Mononuclear cell (primary cell): ENCODE data around the gene DACH2. TPM values are rescaled to one million over a fixed set of nuclear protein-coding genes. Genes with fewer than 3 reads are reported as not detected.

ENCODE experiments used
- H3K27me3 ChIP-seq: 2 replicates; pipeline ENCODE4 v1.6.0; 2011; ENCODE audit warnings: low read length, control low read depth; ENCODE audit not compliant: insufficient read depth
- H3K4me1 ChIP-seq: 2 replicates; pipeline ENCODE4 v1.5.1; 2011; ENCODE audit warnings: mild to moderate bottlenecking, low read length, control low read depth; ENCODE audit not compliant: insufficient read depth
- H3K4me3 ChIP-seq: 2 replicates; pipeline ENCODE4 v1.5.1; 2011; ENCODE audit warnings: mild to moderate bottlenecking, low read length, moderate library complexity
- H3K9me3 ChIP-seq: 2 replicates; pipeline ENCODE4 v1.5.1; 2011; ENCODE audit warnings: low read depth, mild to moderate bottlenecking, control low read depth, low read length
- total RNA-seq: library from RNA; depleted of rRNA; stranded (reverse); fragments of >200 nt; gene quantifications from one replicate; pipeline ENCODE4 v1.2.3, GENCODE V29; 2012

DACH2 gene
- total RNA-seq, 1 donor = under 0.01 TPM

- no peaks in the 10 kb centered on the region for H3K4me1 ChIP-seq
- H3K4me3 ChIP-seq = no peak overlapping the region
- H3K27me3 ChIP-seq = no peaks in the 10 kb centered on the region
- H3K9me3 ChIP-seq = no peaks in the 10 kb centered on the region
Measured at GRCh38 chrX:86407371-86407770, 259.1 kb downstream of the DACH2 start.

GRCh38 chrX:86421771-86422170 is 273.5 kb downstream of the DACH2 start:
- Histone ChIP-seq H3K9me3 (no peaks in the 10 kb centered on the region), H3K4me3 (no peak overlapping the region), H3K4me1 (no peaks in the 10 kb centered on the region), H3K27me3 (no peaks in the 10 kb centered on the region)

DNA sequence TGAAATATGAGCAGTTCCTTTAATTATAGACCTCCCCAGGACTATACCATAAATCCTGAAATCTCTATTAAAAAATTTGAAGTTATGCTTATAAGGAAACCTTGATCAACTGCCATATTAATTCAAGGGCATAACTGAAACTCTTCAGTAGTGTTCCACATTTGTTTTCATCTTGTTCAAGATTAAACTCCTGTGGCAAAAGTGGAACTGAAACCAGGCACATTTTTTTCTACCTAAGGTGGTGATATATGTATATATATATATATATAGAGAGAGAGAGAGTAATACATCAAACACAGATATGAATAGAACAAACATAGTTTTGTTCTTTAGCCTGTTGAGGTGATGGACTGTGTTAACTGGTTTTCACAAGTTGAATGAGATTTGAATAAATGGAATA is 287.9 kb downstream of the DACH2 start:
- H3K9me3 ChIP-seq = no peaks in the 10 kb centered on the region

DNA sequence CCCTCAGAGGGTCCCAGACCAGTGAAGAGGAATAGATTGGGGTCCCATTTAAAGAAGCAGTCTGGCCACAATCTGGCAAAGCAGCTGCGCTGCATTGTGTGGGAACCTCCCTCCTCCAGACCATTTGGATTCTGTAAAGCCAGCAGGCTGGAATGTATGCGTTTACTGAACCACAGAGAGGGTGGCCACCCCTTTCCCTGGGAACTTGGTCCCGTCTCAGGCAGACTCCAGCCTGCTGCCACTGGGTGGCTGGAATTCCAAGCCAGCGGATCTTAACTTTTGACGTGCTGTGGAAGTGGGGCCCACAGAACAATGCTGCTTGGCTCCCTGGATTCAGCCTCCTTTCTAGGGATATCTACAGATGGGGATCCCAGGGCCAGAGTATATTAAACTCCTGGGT is 307.2 kb downstream of the DACH2 start:
- Histone ChIP-seq H3K4me3 (no peak overlapping the region), H3K9me3 (no peaks in the 10 kb centered on the region), H3K27me3 (no peaks in the 10 kb centered on the region), H3K4me1 (no peaks in the 10 kb centered on the region)

More for the DNA sequence above, 287.9 kb downstream of the DACH2 start:
- Histone ChIP-seq H3K4me3 (no peak overlapping the region), H3K27me3 (no peaks in the 10 kb centered on the region), H3K4me1 (no peaks in the 10 kb centered on the region)

- Histone ChIP-seq H3K4me1 (no peaks in the 10 kb centered on the region), H3K9me3 (no peaks in the 10 kb centered on the region), H3K27me3 (no peaks in the 10 kb centered on the region), H3K4me3 (no peak overlapping the region)
Measured at GRCh38 chrX:86460760-86461159, 312.5 kb downstream of the DACH2 start.

DNA sequence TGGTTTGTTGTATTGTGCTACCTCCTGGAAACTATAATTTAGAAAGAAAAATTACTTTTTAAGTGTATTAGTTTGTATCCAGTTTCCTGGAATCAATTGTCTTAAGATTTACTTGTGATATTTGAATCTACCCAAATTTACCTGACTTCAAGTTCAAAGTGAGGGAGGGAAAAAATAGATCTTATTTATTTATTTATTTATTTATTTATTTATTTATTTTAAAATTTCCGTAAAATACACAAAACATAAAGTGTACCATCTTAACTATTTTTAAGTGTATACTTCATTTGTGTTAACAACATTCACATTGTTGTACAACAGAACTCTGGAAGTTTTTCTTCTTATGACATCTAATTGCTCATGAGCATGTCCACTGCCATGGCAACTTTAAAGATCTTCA is 356.0 kb downstream of the DACH2 start:
- no peaks in the 10 kb centered on the region for H3K9me3 ChIP-seq
- no peaks in the 10 kb centered on the region for H3K4me1 ChIP-seq
- no peak overlapping the region for H3K4me3 ChIP-seq
- no peaks in the 10 kb centered on the region for H3K27me3 ChIP-seq

GRCh38 chrX:86507331-86507730 is 359.1 kb downstream of the DACH2 start:
- Histone ChIP-seq H3K9me3 (no peaks in the 10 kb centered on the region), H3K4me1 (no peaks in the 10 kb centered on the region), H3K27me3 (no peaks in the 10 kb centered on the region), H3K4me3 (no peak overlapping the region)

DNA sequence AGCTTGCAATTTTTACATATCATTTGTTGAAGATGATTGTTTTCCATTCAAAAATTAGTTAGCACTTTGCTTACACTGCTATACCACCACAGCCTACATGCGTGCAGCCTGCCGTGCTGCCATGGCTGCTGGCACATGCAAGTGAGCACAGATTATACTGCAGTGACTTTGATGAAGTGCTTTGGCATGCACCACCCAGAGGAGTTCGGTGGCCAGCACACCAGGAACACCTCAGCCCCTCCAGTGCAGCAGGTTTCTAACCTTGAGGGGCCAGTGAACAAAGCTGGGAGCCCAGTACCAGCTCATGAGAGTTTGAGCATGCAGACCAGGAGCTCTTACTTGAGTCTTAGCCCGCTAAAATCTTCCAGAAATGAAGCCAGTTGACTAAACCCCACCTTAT is 431.5 kb downstream of the DACH2 start:
- no peaks in the 10 kb centered on the region for H3K27me3 ChIP-seq
- no peaks in the 10 kb centered on the region for H3K9me3 ChIP-seq

GRCh38 chrX:86604607-86605006 is 456.4 kb downstream of the DACH2 start:
- Histone ChIP-seq H3K27me3 (no peaks in the 10 kb centered on the region), H3K9me3 (no peaks in the 10 kb centered on the region), H3K4me1 (no peaks in the 10 kb centered on the region), H3K4me3 (no peak overlapping the region)

More for the DNA sequence above, 431.5 kb downstream of the DACH2 start:
- no peaks in the 10 kb centered on the region for H3K4me1 ChIP-seq
- no peak overlapping the region for H3K4me3 ChIP-seq

DNA sequence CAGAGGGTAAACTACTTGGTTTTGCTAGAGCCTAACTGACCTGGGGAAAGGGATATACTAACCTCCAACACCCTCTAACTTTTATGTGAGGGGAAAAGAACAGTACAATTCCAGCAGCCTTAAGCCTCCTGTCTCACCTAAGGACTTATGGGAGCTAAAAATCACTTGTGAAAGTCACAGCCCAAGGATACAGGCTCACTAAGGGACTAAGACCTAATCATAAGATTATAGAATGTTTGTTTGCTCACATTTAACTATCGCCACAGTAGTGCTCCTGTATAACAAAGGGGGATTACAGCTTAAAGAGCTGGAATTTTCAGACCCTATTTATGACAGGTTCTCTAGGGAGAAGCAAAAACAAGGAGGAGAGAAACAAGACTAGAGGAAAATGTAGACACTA is 548.7 kb downstream of the DACH2 start:
- Histone ChIP-seq H3K4me3 (no peak overlapping the region), H3K9me3 (no peaks in the 10 kb centered on the region), H3K27me3 (no peaks in the 10 kb centered on the region), H3K4me1 (no peaks in the 10 kb centered on the region)

- H3K9me3 ChIP-seq = no peaks in the 10 kb centered on the region
- H3K27me3 ChIP-seq = no peaks in the 10 kb centered on the region
- H3K4me3 ChIP-seq = no peak overlapping the region
- H3K4me1 ChIP-seq = no peaks in the 10 kb centered on the region
Measured at GRCh38 chrX:86711531-86712180, 563.4 kb downstream of the DACH2 start.

- Histone ChIP-seq H3K9me3 (no peaks in the 10 kb centered on the region), H3K27me3 (no peaks in the 10 kb centered on the region), H3K4me3 (no peak overlapping the region), H3K4me1 (no peaks in the 10 kb centered on the region)
Measured at GRCh38 chrX:86714441-86714840, 566.2 kb downstream of the DACH2 start.

GRCh38 chrX:86724277-86724676 is 576.0 kb downstream of the DACH2 start:
- Histone ChIP-seq H3K4me1 (no peaks in the 10 kb centered on the region), H3K9me3 (no peaks in the 10 kb centered on the region), H3K27me3 (no peaks in the 10 kb centered on the region), H3K4me3 (no peak overlapping the region)

GRCh38 chrX:86747091-86747490 is 598.8 kb downstream of the DACH2 start:
- Histone ChIP-seq H3K4me3 (no peak overlapping the region), H3K27me3 (no peaks in the 10 kb centered on the region), H3K9me3 (no peaks in the 10 kb centered on the region), H3K4me1 (no peaks in the 10 kb centered on the region)

GRCh38 chrX:86805241-86805640 is 657.0 kb downstream of the DACH2 start:
- Histone ChIP-seq H3K9me3 (no peaks in the 10 kb centered on the region), H3K4me3 (no peak overlapping the region), H3K27me3 (no peaks in the 10 kb centered on the region), H3K4me1 (no peaks in the 10 kb centered on the region)

GRCh38 chrX:86806786-86807185 is 658.5 kb downstream of the DACH2 start:
- no peaks in the 10 kb centered on the region for H3K9me3 ChIP-seq
- no peak overlapping the region for H3K4me3 ChIP-seq
- H3K27me3 ChIP-seq = no peaks in the 10 kb centered on the region
- no peaks in the 10 kb centered on the region for H3K4me1 ChIP-seq
